Measurements from ENCODE around the gene EPB41L5.

Gene EPB41L5

DNA sequence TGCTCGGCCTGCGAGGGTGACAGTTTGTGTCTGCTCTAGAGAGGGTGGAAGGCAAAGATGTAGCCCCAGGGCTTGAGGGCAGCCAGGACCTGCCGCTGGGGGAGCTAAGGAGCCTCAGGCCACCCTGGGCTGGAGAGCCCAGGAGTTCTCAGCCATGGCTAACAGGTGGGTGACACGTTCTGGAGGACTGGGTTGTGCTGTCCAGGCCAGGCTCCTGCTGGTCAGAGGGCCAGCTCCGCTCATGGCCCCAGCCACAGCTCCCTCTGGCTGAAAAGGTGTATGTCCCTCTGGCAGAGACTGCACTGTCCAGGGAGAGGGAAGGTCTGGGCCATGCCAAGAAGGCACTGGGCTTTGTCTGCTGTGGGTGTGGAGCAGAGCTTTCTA lies 191.1 kb downstream of the EPB41L5 start:
- no peak for DNase-seq

DNA sequence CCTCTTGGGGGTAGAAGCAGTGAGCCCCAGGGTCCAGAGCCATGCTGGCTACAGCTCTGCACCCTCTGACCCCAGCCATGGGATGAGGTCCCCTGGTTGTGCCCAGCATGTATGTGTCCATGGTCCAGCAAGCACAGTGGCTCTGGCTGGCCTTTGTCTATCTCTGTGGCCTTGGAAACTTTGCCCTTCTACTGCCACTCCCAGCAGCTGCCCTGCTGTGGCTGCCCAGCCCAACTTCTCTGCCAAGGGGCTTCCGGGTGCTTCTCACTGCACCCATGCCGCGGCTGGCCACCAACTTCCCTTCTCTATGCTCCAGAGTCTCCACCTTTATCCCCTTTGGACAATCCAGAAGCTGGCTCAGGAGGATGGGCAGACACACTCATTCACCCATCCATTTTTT lies 191.5 kb downstream of the EPB41L5 start:
- DNase-seq: no peak

DNA sequence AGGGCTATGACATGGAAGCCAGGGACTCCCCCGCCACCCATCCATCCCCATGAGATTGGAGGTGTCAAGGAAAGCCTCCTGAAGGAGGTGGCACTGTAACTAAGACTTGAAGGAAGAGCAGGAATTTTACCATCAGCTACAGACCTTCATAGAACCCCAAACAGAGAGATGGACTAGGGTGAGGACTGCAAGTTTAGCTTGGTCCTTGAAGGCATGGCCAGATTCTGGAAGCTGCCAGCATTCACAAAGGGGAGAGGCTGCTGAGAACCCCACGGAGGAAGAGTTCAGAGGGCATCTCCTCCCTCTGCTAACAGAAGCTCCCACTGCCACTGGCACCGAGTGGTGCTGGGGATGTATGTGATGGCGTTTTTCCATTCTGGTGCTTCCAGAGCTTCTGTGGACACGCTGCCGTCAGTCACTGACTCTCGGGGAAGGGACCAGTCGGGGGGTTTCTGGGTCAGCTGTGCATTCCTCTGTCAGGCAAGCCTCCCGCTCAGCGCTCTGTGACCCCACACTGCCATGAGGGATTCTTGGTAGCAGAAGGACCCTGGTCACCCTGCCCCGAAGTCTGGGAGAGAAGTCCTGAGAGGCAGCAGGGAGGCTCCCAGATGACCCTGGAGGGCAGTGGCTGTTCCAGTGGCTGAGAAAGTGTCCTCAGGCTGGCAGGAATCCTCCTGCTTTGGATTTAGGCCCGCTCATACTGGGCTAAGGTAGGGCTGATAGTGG lies 192.2 kb downstream of the EPB41L5 start:
- no peak for DNase-seq

DNA sequence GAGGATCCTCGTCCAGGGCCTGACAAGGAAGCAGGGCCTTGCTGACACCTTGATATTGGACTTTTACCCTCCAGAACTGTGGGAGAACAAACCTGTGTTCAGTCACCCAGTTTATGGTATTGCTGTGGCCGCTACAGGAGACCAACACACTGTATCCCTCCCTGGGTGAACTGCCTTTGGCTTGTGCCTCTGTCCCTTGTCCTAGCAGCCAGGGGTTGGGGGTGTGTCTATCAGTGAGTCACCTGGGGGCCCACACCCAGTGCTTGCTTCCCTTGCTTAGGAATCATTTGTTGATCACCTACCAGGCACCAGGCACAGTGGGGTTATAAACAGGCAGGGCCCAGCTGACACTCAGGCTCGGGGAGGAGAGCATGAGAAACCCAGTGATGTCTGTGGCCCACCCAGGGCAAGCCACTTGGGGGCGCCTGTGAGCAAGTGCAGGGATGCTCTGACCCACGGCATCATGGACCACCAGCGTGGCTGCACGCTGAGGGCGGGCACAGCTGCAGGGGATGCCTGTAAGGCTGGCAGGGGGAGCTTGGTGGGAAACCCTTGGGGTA lies 193.2 kb downstream of the EPB41L5 start:
- peak; percentile 25 for DNase-seq

DNA sequence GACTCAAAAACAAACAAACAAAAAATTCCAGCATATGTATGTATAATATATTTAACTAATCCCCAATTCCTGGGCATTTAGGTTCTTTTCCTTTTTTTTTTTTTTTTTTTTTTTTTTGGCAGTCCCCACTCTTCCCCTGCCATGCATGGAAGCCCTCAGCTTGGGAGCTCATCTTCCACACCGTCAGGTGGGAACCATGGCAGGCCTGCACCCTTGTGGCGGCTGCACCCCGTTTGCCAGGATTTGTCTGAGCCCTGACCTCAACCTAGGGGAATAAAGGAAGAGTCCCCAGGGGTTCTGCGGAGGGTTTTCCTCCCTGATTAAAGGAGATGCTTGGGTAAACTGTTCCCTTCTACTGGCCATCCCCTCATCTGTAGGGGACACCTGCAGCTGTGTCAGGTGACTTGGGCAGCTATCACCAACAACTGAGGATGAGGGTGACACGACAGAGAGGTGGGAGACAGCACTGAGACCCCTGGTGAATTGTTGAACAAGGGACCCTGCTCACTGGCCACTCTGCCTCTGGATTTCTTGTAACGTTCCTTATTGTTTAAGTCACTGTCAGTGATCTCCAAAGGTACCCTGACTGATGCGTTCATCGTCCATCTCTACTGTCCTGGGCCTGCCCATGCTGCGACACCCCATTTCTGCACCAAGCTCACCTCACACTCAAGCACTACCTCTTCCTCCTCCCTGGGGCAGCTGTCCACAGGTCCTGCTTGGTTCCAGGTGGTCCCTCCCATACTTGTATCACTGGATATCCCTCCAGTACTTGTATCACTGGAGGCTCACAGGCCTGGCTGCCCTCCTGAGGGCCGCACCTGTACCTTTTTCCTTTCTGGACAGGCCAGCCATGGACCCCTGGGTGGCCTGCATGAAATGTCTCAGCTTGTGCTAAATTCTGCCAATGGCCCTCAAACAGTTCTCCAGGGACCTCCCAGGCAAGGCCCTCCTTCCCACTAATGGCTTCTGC lies 195.8 kb downstream of the EPB41L5 start:
- DNase-seq: no peak

DNA sequence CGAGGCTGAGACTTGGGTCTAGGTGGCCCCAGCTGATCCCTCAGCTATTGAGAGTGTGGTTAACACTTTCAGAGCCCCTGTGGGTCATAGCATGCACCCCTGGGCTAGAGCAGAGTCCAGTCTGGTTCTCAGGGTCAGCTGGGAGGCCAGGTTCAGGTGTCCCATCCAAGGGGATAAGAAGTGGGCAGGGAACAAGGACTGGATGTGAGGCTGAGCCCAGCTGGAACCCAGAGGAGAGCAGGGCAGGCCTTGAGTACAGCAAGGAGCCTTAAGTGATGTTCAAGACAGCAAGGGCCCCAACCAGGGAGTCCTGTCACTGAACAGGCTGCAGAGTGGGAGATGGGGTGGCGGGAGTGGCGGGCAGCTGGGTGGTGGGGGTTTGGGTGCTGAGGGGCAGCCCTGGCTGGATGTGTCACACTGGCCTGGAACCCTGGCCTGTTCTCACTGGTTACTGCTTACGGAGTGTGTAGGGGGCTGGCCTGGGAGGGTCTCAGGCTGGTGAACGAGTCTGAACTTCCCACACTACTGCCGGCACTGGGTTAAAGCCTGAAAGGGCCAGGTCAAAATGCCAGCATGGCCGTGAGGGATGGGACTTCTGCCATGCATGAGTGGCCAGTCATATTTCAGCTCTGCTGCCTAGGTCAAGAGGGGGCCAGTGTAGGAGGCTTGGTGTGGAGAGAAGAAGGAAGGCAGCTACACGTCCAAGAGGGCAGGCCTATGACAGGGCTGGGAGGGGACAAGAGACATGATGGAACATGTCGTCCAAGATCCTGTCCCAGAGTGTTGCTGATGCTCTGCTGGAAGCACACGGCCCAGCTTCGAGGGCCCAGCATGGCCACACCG lies 196.8 kb downstream of the EPB41L5 start:
- no peak for DNase-seq

DNA sequence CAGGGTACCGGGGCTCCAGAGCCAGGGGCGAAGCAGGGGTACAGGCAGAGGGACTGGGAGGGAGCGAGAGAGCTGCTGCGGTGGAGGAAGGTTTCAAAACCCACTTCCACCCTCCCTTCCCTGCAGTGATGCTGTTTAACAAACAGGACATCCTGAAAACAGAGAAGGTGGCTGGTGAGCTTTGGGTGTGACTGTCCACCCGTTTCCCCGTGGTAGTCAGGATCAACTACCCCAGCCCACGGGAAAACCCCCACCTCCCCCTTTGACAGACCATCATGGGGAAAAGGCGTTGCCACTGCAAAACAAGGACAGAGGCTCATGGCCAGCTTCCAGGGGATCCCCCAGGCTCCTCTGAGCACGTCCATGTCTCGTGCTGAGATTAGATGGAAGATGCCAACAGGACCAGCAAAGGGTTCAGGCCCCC lies 197.4 kb downstream of the EPB41L5 start:
- DNase-seq: no peak

DNA sequence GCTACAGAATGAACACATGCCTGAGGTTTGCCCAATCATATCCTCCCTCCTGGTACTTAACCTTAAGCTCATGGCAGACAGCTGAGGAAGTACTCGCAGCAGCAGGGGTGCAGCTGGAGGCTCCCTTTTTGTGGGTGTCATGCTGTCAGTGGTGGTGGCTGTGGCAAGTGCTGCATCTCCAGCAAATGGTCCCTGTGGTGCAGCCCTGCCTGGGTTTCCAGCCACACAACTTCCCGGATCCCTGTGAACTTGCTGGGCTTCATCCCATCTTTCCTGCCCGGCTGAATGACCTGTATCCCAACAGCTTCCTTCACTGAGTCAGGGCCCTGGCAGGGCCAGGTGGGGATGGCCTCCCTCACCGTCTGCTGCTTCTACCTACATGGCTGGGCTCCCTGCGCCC lies 205.3 kb downstream of the EPB41L5 start:
- DNase-seq: no peak

DNA sequence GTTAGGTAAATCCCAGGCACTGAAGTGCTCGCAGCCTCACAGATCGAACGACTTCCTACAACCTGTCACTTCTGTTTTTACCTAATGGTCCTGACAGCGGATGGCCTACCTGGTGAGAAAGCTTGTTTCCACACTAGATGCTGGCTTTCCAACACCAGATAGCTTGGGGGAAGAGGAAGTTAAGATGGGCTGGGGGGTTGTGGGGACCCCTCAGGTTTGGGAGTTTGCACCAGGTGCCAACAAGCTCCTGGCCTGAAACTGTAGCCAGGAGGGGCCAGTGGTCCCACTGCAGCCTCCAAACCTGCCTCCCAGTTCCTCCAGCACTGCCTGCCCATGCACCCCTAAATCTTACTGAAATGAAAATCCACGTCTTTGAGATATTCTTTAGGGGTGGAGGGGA lies 206.4 kb downstream of the EPB41L5 start:
- no peak for DNase-seq

DNA sequence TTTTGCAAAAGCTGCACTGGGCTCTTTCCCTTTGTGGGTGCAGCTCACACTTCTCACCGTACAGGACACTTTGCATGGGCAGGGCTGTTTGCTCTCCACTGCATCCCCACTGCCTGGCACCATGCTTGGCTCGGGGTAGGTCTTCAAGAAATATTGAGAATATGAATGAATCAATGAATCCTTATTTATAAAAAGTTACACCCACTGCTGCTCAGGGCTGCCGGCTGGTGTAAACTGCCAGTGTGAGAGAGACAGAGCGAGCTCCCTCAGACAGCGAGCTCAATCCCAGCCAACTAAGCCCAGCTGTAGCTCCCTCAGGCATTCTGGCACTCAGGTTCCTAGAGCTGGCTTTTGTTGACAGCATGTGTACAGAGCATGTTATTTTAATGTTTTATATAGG lies 206.9 kb downstream of the EPB41L5 start:
- DNase-seq: no peak

DNA sequence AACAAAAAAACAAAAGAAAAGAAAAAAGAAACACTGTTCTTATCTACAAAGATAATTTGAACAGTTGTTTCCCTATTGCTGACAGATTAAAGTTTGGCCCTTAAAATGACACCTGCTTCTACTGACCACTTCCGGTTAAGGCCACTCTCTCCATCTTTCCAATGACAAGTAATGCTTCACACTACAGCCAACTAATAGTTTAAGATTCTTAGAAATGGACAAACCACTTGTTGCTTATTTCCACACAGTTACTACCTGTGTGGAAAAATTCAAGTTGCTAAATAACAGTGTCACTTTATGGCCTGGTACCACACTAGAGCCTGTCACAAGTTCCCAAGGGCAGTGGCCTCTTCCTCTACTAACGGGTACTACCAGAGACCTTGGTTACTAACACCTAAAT lies 207.9 kb downstream of the EPB41L5 start:
- no peak for DNase-seq

DNA sequence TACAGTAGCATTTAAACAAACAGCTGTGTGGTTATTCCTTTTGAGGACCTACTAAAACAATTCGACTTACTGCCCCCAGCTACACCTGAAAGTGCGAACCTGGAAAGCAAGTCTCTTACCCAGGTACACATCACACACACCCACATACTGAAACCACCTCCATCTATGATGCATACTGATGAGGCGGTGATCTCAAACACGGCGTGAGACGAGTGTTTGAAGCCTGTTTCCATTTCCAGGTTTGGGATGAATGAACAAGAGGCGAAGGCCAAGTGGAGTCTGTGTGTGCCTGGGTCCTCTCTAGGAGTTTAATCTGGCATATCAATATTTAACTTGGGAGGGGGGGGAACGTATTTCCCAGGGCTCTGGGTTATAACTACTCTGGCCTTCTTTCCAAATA lies 208.7 kb downstream of the EPB41L5 start:
- DNase-seq: no peak

DNA sequence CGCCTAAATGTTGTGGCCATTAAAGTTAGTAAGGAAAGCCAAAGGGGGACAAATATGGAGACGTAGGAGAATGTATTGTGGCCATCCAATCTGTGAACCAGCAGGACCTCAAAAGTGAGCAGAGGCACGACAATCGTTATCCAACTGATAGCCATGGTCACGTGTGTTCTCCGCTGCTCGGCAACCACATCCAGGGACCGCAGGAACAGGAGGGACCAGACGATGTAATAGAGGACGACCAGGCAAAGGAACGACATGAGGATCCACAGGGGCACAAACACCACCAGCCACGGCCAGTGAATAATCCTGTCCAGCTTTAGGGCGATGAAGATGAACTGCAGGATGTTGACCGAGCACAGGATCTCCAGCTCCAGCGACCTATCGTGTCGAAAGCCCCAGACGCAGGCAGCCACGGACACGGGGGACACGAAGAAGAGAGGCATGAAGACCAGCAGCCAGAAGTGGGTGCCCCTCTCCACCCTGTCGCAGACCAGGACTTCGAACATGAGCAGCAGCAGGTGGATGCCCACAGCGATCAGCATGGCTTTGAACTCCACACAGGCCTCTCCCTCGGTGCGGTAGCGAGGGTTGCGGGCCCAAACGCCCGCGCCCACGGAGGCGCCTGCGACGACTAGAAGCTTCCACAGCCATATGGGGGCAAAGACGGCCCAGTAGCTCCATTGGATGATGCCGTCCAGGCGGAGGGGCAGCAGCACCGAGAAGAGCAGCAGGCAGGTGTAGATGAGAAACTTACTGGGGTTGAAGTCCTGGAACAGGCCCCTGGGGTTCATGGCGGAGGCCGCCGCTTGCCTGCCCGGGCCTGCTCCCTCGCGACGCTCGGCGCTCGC lies 209.5 kb downstream of the EPB41L5 start:
- no peak for DNase-seq

DNA sequence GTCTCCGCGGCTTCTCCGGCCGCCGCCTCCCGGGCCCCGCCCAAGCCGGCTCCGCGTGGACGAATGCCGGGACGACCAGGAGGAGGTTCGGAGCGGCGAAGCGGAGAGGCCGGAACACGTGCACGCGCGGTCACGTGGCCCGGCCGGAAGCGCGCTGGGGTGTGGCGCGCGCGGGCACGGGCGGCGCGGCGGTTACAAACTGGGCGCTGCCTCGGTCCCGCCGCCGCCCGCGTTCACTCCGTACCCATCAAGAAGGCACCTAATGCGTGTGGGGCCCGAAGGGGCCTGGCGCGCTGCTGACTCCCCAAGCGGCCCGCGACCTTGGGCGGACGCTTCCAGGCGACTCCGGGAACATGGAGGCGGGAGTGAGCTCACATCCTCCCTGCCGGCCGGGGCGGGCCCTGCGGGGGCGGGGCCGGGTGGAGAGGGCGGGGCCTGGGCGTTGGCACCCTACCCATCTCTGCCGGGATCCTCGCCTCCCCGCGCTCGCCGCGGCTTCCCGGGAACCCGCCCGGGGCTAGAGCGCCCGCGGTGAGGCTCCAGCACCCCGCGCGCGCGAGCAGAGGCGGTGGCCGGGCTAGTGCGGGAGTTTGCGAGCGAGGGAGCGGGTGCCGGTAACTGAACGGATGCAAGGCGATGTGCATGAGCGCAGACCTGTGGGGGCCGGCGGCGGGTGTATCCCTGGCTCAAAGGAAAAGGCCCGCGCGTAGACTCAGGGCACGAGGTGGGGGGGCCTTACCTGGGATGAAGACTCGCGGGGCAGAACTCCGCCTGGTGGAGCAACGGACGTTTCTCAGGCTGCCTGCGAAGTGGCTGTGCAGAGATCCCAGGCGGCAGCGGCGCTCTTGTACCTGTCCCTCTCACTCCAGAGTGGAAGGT lies 210.4 kb downstream of the EPB41L5 start, which contains the start of gene TMEM185B:
TSS of gene TMEM185B (minus strand) at position 367 of the 879 bp plus-strand sequence. CDS start 424 bp downstream, outside the sequence.
- DNase-seq: peak; percentile 83

DNA sequence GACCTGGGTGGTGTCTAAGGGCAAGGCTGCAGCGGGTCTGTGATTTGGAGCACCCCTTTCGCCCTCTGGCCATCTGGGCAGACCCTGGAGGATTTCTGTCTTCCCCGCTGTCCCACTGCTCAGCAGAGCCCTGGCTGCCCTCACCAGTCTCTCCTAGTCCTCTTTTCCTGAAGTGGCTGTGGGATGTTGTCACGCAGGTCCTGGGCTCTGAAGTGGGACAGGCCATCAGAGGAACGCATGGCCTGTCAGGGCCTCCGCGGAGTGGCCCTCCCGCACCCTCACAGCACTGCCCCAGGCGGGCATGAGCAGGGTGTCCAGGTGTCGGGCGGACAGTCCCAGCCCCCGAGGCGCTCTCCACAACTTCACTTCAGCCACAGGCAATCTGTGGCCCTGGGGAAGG lies 211.4 kb downstream of the EPB41L5 start:
- DNase-seq: no peak

DNA sequence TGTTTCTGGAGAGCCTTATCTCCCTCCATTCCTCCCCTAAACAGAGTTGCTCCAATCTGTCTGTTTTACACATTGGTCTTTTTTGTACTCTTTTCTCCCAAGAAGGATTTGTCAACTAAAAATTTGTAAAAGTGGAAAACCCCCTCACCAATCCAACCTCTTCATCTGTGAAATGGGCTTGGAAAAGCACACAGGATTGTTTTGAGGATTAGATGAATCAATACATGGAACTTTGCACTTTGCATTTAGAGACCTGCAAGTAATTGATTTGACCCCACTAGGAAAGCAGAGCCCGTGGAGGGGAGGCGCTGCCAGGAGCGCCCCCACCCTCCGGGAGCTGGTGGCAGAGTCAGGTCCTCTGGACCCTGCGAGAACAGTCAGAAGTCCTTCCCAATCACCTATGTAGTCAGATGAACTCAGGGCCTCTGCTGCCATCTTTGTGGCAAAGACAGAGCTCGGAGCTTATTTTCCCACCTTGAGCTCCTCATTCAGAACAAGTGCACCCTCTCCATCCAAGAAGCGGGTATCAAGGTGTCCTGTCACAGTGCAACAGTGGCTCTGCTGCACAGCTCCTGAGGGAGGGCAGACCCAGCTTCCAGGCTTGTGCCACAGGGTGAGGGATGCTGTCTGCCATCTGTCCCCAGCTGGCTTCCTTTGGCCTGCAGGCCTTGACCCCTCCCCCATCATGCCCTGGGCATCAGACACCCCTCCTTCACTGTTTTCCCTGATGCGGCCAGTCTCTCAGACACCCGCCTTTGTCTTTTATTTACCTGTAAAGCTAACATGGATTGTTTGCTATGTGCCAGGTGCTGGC lies 212.1 kb downstream of the EPB41L5 start:
- no peak for DNase-seq

DNA sequence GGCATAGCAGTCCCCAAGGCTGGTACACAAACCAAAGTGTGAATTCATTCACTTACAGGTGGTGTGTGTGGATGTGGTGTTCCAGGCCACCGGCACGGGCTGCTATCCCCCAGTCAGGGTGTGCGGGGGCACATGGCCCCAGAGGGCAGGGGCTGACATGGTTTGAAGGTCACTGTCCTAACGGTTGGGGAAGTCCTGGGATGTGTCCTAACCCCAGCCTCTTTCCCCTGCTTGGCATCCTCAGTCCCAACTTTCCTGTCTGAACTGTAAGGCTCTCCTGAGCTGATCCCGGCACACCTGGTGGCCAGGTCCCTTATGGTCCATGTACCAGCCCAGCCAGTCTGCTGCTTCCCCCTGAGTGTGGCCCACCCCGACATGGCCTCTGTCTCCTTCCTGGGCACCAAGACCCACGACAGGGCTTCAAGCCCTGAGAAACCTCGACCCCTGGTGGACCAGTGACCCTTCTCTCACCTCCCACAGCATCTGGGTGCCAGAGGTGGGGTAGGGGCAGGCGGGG lies 212.7 kb downstream of the EPB41L5 start:
- DNase-seq: no peak

DNA sequence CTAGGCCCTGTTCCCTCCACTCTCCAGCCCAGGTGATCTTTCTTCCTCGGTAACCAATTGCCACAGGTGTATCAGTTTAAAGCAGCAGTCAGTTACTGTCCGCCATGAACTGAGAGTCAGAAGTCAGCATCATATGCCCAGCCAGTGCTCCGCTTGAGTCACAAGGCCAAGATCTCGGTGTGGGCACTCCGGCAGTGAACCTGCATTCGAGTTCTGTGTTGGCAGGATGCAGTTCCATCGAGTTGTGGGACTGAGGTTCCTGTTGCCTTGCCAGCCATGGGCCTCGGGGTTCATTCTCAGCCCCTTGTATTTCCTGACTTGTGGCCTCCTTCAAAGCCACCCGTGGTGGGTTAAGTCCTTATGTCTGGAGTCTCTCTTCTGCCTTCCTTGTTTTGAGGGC lies 213.4 kb downstream of the EPB41L5 start:
- DNase-seq: no peak

Data from EL (cell line).